GM12873 (cell line): Measurements from ENCODE around the gene ORC6.
A peak's percentile ranks its signal among the peaks of the same experiment; 100 is the strongest.

Experiments
- TF ChIP-seq, protein P1 (sequence below): IDR thresholded peaks from 2 replicates; pipeline ENCODE4 v1.5.1; 2012; ENCODE audit warnings: low read depth, mild to moderate bottlenecking, moderate library complexity, low read length, control low read depth; ENCODE audit not compliant: insufficient read depth; ENCODE audit errors: missing control alignments

The ORC6 gene, protein sequence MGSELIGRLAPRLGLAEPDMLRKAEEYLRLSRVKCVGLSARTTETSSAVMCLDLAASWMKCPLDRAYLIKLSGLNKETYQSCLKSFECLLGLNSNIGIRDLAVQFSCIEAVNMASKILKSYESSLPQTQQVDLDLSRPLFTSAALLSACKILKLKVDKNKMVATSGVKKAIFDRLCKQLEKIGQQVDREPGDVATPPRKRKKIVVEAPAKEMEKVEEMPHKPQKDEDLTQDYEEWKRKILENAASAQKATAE

DNA sequence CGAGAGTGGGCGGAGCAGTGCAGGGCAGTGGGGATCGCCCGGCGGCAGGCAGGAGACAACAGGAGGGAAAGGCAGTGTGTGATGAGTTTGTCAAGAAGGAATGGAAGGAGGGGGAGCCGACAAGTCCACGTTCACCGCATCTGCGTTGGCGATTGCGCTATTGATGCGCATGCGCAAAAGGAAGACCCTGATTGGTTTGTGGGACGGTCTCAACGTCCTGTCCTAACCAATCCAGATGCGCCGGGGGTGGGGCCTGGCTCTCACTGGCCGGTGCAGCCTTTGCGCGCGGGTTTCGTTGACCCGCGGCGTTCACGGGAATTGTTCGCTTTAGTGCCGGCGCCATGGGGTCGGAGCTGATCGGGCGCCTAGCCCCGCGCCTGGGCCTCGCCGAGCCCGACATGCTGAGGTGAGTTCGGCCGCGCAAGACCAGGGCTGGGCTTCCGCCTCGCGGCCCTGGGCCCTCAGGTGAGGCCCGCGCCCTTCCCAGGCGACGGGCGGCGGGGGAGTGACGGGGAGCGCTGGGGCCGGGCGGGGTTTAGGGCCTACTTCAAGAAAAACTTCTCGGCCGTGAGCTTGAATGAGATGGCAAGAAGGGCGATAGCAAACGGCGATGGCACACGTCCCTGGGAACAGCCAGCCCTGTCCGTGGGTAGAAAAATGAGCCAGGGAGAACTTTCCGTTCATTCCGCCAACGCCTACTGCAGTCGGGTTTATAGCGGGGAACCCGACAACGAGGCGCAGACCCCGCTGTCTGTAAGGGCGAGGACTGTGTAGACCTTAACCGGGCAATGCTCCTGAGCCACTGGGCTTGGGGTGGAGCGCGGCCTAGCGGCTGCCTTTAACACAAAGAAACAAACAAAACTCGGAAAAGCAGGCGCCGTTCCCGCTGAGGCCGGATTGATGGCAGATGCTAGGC lies at the start of gene ORC6:
ORC6 (plus strand) TSS at position 295 of the 916 bp plus-strand sequence; CDS start at position 342, 47 bp downstream.
- TF ChIP-seq, protein P1, sequence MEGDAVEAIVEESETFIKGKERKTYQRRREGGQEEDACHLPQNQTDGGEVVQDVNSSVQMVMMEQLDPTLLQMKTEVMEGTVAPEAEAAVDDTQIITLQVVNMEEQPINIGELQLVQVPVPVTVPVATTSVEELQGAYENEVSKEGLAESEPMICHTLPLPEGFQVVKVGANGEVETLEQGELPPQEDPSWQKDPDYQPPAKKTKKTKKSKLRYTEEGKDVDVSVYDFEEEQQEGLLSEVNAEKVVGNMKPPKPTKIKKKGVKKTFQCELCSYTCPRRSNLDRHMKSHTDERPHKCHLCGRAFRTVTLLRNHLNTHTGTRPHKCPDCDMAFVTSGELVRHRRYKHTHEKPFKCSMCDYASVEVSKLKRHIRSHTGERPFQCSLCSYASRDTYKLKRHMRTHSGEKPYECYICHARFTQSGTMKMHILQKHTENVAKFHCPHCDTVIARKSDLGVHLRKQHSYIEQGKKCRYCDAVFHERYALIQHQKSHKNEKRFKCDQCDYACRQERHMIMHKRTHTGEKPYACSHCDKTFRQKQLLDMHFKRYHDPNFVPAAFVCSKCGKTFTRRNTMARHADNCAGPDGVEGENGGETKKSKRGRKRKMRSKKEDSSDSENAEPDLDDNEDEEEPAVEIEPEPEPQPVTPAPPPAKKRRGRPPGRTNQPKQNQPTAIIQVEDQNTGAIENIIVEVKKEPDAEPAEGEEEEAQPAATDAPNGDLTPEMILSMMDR: peak; percentile 76

DNA sequence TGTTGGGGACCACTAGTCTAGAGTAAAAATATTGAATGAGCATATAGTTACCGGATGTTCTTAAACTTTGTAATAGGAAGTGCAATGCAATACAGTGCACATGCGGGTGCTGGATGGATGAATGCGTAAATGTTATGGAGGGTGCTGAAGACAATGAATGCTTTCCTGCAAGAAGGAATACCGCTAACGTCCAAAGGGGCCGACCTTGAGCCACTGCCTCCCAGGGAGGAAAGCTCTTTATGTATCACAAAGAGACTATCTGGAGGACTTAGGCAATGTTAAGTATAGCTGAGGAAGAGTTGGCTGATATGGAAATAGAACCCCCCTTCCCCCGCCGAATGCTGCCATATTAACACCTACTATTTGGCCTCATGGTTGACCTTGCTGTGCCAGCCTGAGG lies 40.8 kb upstream of the ORC6 start:
- TF ChIP-seq, protein P1: no peak

DNA sequence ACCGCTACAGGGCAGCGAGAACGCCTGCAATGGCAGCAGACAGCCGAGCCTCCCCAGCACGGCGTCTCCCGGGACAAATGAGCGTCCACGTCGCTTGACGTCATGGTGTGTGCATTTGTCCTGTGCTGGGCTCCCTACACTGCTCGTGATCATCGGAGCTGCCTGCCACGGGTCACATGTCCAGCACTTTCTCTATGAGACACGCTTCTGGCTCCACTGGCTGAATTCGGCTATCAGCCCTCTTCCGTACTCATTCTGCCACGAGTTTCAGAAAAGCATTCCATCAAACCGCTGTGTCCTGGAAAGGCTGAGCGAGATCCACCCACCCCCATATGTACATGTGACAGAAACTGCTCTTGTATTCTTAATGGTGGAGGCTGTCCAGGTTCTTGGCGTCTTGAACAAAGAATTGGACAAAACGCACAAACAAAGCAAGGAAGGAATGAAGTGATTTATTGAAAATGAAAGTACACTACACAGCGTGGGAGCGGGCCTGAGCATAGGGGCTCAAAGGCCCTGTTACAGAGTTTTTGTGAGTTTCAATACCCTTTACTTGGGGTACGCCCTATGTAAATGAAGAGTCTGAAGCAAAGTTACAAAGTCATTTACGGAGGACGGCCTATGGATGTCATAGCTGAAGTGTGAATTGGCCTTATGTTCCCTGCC lies 39.7 kb upstream of the ORC6 start:
- TF ChIP-seq, protein P1: no peak

DNA sequence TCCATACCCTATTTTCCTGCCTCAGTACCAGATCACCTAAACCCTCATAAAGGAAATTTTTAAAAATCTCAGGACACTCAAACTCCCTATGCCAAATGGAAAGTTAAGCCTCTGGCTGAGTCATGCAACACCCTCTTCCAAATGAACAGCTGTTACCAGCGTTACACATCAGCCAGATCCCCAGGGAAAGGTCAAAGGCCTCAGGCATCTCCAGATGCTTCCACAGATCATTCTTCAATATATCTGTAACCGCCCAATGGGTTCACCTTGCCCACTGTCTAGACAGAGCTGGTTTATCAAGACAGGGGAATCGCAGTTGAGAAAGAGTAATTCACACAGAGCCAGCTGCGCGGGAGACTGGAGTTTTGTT lies 39.2 kb upstream of the ORC6 start:
- TF ChIP-seq, protein P1: no peak

DNA sequence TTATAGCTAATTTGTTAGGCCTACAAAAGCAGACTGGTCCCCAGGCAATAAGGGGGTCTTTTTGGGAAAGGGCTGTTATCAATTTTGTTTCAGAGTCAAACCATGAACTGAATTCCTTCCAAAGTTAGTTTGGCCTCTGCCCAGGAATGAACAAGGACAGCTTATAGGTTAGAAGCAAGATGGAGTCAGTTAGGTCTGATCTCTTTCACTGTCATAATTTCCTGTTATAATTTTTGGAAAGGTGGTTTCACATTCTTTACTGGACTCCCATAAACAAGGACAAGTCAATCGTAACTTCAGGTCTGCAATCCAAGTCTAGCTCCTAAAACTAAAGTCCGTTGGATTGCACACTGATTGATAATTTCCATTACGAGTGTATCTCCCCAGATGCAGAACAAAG lies 38.2 kb upstream of the ORC6 start:
- TF ChIP-seq, protein P1: no peak

DNA sequence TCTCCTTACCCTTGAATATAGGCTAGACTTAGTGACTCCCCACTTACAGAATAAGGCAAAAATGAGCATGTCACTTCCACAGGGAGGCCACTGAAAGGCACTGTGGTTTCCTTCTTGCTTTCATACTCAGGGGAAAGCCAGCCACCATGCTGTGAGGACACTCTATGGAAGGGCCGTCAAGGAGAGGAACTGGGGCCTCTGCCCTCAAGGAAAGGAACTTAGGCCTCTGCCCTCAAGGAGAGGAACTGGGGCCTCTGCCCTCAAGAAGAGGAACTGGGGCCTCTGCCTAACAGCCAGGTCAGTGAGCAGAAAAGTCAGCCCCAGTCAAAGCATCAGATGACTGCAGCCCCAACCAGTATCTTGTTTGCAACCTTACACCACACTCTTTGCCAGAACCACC lies 30.5 kb upstream of the ORC6 start:
- TF ChIP-seq, protein P1: peak; percentile 16

DNA sequence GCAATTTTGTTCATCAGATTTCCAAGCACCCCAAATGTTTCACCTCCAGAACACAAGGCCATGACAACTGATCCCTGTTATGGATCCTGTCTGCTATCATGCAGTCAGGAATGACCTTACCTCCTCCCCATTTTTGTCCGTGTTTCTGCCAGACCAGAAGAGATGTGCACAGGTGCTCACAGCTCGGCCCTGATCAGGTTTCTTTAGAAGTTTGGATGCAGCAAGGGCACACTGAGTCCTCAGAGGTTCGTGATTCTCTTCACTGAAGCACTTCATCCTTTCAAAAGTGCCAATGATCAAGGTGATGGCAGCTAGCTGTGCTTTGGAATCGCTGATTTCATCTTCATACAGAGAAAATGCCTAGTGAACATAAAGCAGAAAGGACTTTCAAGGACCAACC lies 27.3 kb upstream of the ORC6 start:
- TF ChIP-seq, protein P1: no peak
